K562 (cell line): ENCODE results near the gene TEX38. TPM values are rescaled to one million over a fixed set of nuclear protein-coding genes. Genes with fewer than 3 reads are reported as not detected.

Experiments used
- ATF3 ChIP-seq, 2 experiments: fragments of 450-650 bp in 1 of 2; sonication (generic) in 1 of 2; formaldehyde crosslinking in 1 of 2; IDR thresholded peaks in 1 of 2; conservative IDR thresholded peaks in 1 of 2; 2 replicates each; pipeline versions ENCODE4 v1.6.1 to v1.8.1; 2016 to 2023; ENCODE audit warnings: mild to moderate bottlenecking in 2 of 2, moderate library complexity in 2 of 2, inconsistent platforms in 1 of 2, missing genetic modification reagents in 1 of 2
- CAMTA2 ChIP-seq: fragments of 250-450 bp; sonication (Bioruptor Pico); conservative IDR thresholded peaks from 2 replicates; pipeline ENCODE4 v1.5.1; 2022
- CSDE1 ChIP-seq, 2 experiments: fragments of 450-650 bp; IDR thresholded peaks; 2 replicates each; pipeline ENCODE4 v1.6.1; 2016; ENCODE audit warnings: mild to moderate bottlenecking in 1 of 2
- FIP1L1 ChIP-seq: fragments of 200-400 bp; formaldehyde crosslinking; IDR thresholded peaks from 2 replicates; pipeline ENCODE4 v1.6.1; 2018; ENCODE audit warnings: mild to moderate bottlenecking, low read depth, low read length; ENCODE audit not compliant: poor library complexity, severe bottlenecking
- FOXJ2 ChIP-seq: fragments of 200-800 bp; sonication (Bioruptor generic); IDR thresholded peaks from 2 replicates; pipeline ENCODE4 v1.6.1; 2016; ENCODE audit warnings: missing genetic modification characterization, missing compliant biosample characterization
- FOXK1 ChIP-seq: sonication (generic); formaldehyde crosslinking; IDR thresholded peaks from 2 replicates; pipeline ENCODE4 v1.8.0; 2022; ENCODE audit warnings: missing genetic modification reagents, mild to moderate bottlenecking, borderline replicate concordance
- ILK ChIP-seq: fragments of 450-650 bp; IDR thresholded peaks from 2 replicates; pipeline ENCODE4 v1.6.1; 2016; ENCODE audit warnings: missing genetic modification characterization, low read depth, mild to moderate bottlenecking, missing compliant biosample characterization, moderate library complexity, borderline replicate concordance
- NFXL1 ChIP-seq: fragments of 450-650 bp; formaldehyde crosslinking; IDR thresholded peaks from 2 replicates; pipeline ENCODE4 v1.4.0; 2021; ENCODE audit warnings: mild to moderate bottlenecking
- NONO ChIP-seq, 2 experiments: fragments of 200-400 bp in 1 of 2; fragments of 450-650 bp in 1 of 2; formaldehyde crosslinking in 1 of 2; IDR thresholded peaks; 2 replicates each; pipeline ENCODE4 v1.6.1; 2017; ENCODE audit warnings: low read depth in 2 of 2, mild to moderate bottlenecking in 2 of 2, moderate library complexity in 2 of 2, low read length in 1 of 2
- PTTG1 ChIP-seq: fragments of 450-650 bp; IDR thresholded peaks from 2 replicates; pipeline ENCODE4 v1.6.1; 2016; ENCODE audit warnings: low read depth, mild to moderate bottlenecking, missing genetic modification characterization, missing compliant biosample characterization
- RNF2 ChIP-seq: sonication (generic); IDR thresholded peaks from 2 replicates; pipeline ENCODE4 v1.6.1; 2016
- RNF219 ChIP-seq: fragments of 250-450 bp; sonication (Bioruptor Pico); IDR thresholded peaks from 2 replicates; pipeline ENCODE4 v1.5.0; 2022; ENCODE audit warnings: mild to moderate bottlenecking
- ZFX ChIP-seq: sonication (generic); formaldehyde crosslinking; IDR thresholded peaks from 2 replicates; pipeline ENCODE4 v1.8.0; 2022; ENCODE audit warnings: mild to moderate bottlenecking, missing genetic modification reagents, moderate library complexity
- ZNF511 ChIP-seq: sonication (generic); formaldehyde crosslinking; IDR thresholded peaks from 2 replicates; pipeline ENCODE4 v1.8.0; 2022; ENCODE audit warnings: mild to moderate bottlenecking, missing genetic modification reagents
- ZNF57 ChIP-seq: fragments of 450-650 bp; formaldehyde crosslinking; IDR thresholded peaks from 2 replicates; pipeline ENCODE4 v1.4.0; 2020; ENCODE audit warnings: mild to moderate bottlenecking, moderate library complexity
- ZNF79 ChIP-seq: fragments of 250-450 bp; sonication (Bioruptor Pico); IDR thresholded peaks from 2 replicates; pipeline ENCODE4 v1.4.0; 2020; ENCODE audit warnings: low read depth, mild to moderate bottlenecking, moderate library complexity
- polyA plus RNA-seq, 8 experiments: library from polyadenylated mRNA; depleted of rRNA in 4 of 8; stranded (reverse) in 5 of 8; unstranded in 3 of 8; fragments of >200 nt; fragmentation: Nextera tagmentation in 2 of 8; fragmentation: Illumina TruSeq in 1 of 8; extraction: Ambion mirVana in 2 of 8; extraction: Trizol in 1 of 8; gene quantifications; 2 replicates each; pipeline versions ENCODE4 v1.2.1 to v1.2.3, GENCODE V29; 2011 to 2014; ENCODE audit warnings: inconsistent platforms in 1 of 8, missing spikeins in 1 of 8
- total RNA-seq, 7 experiments: library from RNA; depleted of rRNA in 6 of 7; stranded (reverse); fragments of >200 nt in 6 of 7; fragmentation: Illumina TruSeq in 2 of 7; extraction: Trizol in 2 of 7; gene quantifications; 2 replicates each; pipeline versions ENCODE4 v1.2.1 to v1.2.3, GENCODE V29; 2011 to 2021; ENCODE audit warnings: low replicate concordance in 1 of 7
- TF ChIP-seq, protein P1 (sequence below): fragments of 250-450 bp; sonication (Bioruptor Pico); IDR thresholded peaks from 2 replicates; pipeline ENCODE4 v1.8.0; 2021; ENCODE audit warnings: moderate library complexity, mild to moderate bottlenecking, inconsistent platforms
- TF ChIP-seq, protein P2 (sequence below): fragments of 450-650 bp; IDR thresholded peaks from one replicate; pipeline ENCODE4 v1.6.1; 2018; ENCODE audit warnings: mild to moderate bottlenecking, moderate library complexity; ENCODE audit not compliant: partially characterized antibody

The TEX38 gene
- total and polyA plus RNA-seq, 9 of the 15 experiments (the other 6 are each of a cell fraction or from before 2014, with no cell fraction given) = not detected

- TF ChIP-seq ZNF511 (CRISPR knock-in tag) = peak; percentile 60
- TF ChIP-seq ILK = no peak
- TF ChIP-seq ATF3 (IDR thresholded peaks at IDR 0.05) = peak; percentile 99
- no peak; the same call in 1 of the 2 replicates for TF ChIP-seq ATF3 (CRISPR knock-in tag; conservative IDR thresholded peaks at IDR 0.05)
- TF ChIP-seq CSDE1 (IDR thresholded peaks at IDR 0.05) = peak in 1 of 2 experiments; percentile 10; a peak in 1 of 4 replicates
- TF ChIP-seq ZNF79 (CRISPR knock-in tag) = no peak
- no peak for TF ChIP-seq FOXJ2
- no peak for TF ChIP-seq PTTG1 (tag)
- no peak for TF ChIP-seq ZNF57 (CRISPR knock-in tag)
- no peak for TF ChIP-seq RNF219 (CRISPR knock-in tag)
- 0 out of 2 replicates have a peak, but pooled peaks have one; percentile 40 for TF ChIP-seq CAMTA2 (CRISPR knock-in tag)
- TF ChIP-seq, protein P1, sequence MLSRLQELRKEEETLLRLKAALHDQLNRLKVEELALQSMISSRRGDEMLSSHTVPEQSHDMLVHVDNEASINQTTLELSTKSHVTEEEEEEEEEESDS = no peak
- peak; percentile 69 for TF ChIP-seq FIP1L1
- TF ChIP-seq FOXK1 = no peak
- TF ChIP-seq RNF2 = peak; percentile 87
- peak; percentile 67 to 88; a peak in 3 of 4 replicates for TF ChIP-seq NONO (IDR thresholded peaks at IDR 0.05; ENCODE audit: low read depth in 2 of 2, low read length in 1 of 2)
- TF ChIP-seq NFXL1 (CRISPR knock-in tag) = no peak
- TF ChIP-seq, protein P2, sequence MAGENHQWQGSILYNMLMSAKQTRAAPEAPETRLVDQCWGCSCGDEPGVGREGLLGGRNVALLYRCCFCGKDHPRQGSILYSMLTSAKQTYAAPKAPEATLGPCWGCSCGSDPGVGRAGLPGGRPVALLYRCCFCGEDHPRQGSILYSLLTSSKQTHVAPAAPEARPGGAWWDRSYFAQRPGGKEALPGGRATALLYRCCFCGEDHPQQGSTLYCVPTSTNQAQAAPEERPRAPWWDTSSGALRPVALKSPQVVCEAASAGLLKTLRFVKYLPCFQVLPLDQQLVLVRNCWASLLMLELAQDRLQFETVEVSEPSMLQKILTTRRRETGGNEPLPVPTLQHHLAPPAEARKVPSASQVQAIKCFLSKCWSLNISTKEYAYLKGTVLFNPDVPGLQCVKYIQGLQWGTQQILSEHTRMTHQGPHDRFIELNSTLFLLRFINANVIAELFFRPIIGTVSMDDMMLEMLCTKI = no peak
- TF ChIP-seq ZFX (CRISPR knock-in tag) = peak; percentile 98
These were observed 47.3 kb downstream of the TEX38 start, which contains the start of gene EFCAB14 (continued) for GRCh38 chr1:46718727-46719622.
